Activated T-helper 1 cell treated with Interleukin-2 at 50 U/mL for 16 hours (primary cell): Measurements from ENCODE around the gene SATB2.

Source experiments
- DNase-seq: peaks from one replicate; pipeline ENCODE4 v3.0.0-alpha.2; 2020; ENCODE audit warnings: low read depth

Gene SATB2

GRCh38 chr2:199325881-199326280 is 131.9 kb downstream of the SATB2 start:
- no peak for DNase-seq

- no peak for DNase-seq
Measured at GRCh38 chr2:199322151-199322550, 135.6 kb downstream of the SATB2 start.

GRCh38 chr2:199317646-199318045 is 140.1 kb downstream of the SATB2 start:
- no peak for DNase-seq

GRCh38 chr2:199316851-199317250 is 140.9 kb downstream of the SATB2 start:
- DNase-seq = no peak

GRCh38 chr2:199315299-199316179 is 142.2 kb downstream of the SATB2 start:
- no peak for DNase-seq

- DNase-seq = no peak
Measured at GRCh38 chr2:199312931-199313330, 144.8 kb downstream of the SATB2 start.

- DNase-seq = no peak
Measured at GRCh38 chr2:199310771-199311585, 146.8 kb downstream of the SATB2 start.

- no peak for DNase-seq
Measured at GRCh38 chr2:199309973-199310372, 147.8 kb downstream of the SATB2 start.

- DNase-seq = no peak
Measured at GRCh38 chr2:199309411-199309810, 148.3 kb downstream of the SATB2 start.

- no peak for DNase-seq
Measured at GRCh38 chr2:199308567-199308966, 149.2 kb downstream of the SATB2 start.

- no peak for DNase-seq
Measured at GRCh38 chr2:199307461-199307860, 150.3 kb downstream of the SATB2 start.

GRCh38 chr2:199306116-199306515 is 151.6 kb downstream of the SATB2 start:
- no peak for DNase-seq

- no peak for DNase-seq
Measured at GRCh38 chr2:199303728-199304177, 154.0 kb downstream of the SATB2 start.

- DNase-seq = no peak
Measured at GRCh38 chr2:199302851-199303250, 154.9 kb downstream of the SATB2 start.

- DNase-seq = no peak
Measured at GRCh38 chr2:199288424-199288823, 169.3 kb downstream of the SATB2 start.

GRCh38 chr2:199282309-199282708 is 175.4 kb downstream of the SATB2 start:
- DNase-seq = no peak

GRCh38 chr2:199279146-199279545 is 178.6 kb downstream of the SATB2 start:
- DNase-seq = no peak

- DNase-seq = no peak
Measured at GRCh38 chr2:199278099-199278498, 179.6 kb downstream of the SATB2 start.

GRCh38 chr2:199273042-199273511 is 184.7 kb downstream of the SATB2 start:
- no peak for DNase-seq

- DNase-seq = no peak
Measured at GRCh38 chr2:199261936-199262335, 195.8 kb downstream of the SATB2 start.

- DNase-seq = no peak
Measured at GRCh38 chr2:199261239-199261638, 196.5 kb downstream of the SATB2 start.

GRCh38 chr2:199259671-199260070 is 198.1 kb downstream of the SATB2 start:
- no peak for DNase-seq

- DNase-seq = no peak
Measured at GRCh38 chr2:199258291-199258690, 199.4 kb downstream of the SATB2 start.
